ENCODE data around the gene CACNA2D2.

Gene CACNA2D2

DNA sequence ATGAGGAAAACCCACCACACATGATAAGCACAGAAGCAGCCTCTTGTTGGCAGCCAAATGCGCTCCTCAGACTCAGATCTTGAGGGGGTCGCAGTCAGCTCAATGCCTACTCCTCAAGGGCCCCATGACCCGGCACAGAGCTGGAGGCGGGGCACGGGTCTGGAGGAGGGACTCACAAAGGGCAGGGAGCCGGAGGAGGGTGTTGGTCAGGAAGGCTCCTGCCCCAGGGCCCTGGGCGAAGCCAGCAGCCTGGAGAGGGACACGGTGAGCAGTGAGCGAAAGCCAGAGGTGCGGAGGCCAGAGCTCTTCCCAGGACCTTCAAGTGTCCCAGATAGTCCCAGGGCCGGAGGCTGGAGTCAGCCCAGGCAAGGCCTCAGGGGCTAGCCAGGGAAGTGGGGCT, 9.8 kb downstream of the CACNA2D2 start:
- no peak for DNase-seq

DNA sequence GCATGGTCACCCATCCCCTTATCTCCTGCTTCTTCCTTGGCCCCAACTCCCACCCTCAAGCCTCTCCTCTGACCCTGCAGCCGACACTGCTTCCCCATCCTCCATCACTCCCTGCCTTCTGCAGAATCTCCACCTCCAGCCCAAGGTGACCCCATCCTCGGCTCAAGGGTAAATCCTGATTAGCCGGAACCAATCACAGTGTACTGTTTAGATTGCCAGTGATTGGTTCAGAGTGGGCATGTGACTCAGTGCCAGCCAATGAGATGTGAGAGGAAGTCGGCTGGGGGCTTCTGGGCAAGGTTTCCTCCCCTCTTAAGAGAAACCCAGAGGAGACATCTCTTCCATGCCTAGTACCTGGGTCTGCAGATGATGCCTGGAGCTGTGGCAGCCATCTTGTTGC, 10.3 kb downstream of the CACNA2D2 start:
- DNase-seq, result no peak

DNA sequence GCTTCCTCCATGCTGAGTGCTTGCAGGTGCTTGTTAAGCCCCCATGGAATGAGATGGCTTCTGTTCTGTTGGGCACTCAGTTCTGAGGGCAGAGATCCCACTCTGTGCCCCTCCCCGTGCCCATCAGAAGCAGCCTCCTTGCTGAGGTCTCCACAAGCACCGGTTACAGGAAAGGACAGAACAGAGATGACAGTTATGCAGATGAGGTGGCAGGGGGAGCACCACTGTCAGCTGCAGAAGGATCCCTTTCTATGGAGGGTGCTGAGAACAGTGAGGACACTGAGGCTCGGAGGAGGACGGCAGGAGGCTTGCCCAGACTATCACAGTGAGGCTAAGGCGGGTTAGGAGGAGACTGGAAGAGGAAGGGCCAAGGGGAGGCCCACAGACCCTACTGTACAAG, 12.4 kb downstream of the CACNA2D2 start:
- no peak for DNase-seq

DNA sequence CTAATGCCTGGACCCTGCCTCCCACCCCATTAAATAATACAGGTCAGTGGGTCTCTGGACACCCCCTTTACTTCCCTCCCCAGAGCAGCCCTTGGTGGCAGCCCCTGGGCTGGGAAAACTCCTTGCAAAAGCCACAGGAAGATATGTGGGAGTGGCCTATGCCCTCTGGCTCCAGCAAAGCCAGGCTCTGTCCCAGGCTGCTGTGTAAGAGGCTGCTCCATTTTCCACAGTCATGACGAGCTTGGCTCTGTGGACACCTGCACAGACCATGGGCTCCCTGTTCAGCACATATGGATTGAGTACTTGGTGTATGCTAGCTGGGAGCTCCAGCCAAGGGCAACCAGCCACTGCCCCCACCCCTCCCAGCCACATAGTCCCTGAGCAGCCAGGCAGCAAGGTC, 13.0 kb downstream of the CACNA2D2 start:
- DNase-seq, result no peak

DNA sequence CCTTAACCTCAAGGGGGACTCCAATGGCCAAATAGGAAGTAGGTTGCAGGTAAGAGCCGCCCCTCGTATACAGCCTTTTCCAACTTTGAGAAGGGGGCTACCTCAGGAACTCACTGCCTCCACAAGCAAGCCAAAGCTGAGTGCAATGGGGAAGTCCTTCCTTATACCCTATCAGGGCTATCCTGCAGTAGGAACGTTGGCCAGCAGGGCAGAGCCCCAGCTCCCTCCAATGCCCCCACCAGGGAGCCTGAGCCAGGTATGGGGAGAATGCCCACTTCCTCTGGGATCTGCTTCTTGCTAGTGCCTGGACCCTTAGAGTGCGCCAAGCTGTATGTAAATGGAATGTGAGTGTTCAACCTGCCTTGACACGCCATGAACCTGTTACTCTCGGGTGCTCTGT, 16.3 kb downstream of the CACNA2D2 start:
- DNase-seq, result no peak

DNA sequence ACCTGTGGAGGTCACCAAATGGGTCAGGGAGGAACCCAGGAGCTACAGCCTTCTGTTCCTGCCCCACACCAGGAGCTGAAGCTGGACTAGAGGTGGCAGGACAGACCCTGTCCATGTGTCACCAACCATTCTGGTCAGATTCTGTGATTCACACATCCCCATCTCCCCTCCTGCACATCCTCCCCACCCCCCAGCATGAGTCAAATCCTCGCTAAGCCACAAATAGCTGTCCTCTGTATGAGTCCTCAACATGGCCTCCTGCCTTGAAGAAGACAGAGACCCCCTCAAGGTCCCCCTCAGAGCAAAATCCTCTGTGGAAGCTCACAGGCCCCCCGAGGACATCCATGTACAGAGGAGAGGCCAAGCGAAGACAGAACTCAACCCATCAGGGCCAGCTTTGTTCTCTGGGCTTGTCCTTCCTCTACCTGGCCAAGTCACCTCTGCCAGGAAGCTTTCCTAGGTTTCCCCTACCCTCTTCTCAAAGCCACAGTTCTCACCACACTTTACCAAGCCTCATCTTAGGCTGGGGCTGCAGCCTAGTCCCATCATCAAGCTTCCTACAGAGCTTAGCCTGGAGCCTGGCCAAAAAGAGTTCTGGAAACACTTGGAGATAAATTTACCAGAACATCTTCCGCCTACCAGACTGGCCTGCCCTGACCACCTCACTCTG, 17.1 kb downstream of the CACNA2D2 start:
- no peak for DNase-seq

DNA sequence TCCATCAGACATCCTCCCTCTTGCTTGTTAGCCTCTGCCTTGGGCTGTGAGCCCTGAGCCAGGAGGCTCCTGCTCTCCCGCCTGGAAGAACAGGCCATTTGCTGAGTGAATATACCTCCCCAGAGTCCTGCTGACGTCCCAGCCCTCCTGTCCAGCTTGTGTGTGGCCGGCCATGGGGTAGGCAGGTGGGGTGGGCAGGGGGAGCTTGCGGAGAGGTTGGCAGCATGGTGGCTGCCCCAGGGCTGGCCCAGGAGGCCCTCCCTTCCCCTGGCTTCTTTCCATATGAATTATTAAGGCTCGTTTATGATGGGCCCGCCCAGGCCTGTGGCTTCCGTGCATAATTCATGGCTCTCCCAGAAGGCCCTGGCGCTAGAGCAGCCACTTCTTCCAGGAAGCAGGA, 18.7 kb downstream of the CACNA2D2 start:
- no peak for DNase-seq

DNA sequence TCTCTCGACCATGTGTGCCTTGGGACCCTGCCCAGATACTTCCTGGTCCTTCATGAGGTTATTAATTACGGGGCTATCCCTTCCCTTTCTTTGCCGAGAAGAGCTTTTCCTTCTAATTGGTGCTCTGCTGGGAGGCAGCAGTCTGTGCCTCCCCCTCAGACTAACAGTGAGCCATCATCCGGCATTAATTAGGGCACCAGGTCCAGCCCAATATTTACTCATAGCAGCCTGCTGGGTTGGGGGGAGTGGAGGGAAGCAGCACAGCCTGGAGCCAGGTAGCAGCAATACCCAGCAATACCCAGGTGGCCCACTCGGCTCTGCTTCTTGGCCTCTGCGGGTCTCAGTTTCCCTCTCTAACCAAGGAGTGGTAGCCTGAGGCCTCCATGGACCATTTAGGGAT, 20.1 kb downstream of the CACNA2D2 start:
- DNase-seq, result no peak

DNA sequence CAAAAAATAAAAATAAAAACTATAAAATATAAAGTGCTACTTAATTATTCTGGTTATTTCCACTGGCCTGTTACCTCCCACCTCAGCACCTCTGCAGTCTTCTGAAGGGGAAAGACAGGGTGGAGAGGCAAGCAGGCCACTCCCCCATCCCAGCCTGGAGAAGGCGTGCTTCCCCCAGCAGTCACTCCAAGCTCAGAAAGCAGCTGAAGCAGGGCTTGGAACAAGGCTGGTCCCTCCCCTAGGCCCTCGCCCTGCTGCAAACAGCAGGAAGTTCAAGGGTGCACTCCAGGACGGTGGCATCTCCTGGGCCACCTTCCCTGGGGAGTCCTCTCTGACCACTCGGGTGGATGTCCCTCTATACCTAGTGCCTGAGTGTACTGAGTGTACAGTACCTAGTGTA, 21.4 kb downstream of the CACNA2D2 start:
- DNase-seq, result no peak

DNA sequence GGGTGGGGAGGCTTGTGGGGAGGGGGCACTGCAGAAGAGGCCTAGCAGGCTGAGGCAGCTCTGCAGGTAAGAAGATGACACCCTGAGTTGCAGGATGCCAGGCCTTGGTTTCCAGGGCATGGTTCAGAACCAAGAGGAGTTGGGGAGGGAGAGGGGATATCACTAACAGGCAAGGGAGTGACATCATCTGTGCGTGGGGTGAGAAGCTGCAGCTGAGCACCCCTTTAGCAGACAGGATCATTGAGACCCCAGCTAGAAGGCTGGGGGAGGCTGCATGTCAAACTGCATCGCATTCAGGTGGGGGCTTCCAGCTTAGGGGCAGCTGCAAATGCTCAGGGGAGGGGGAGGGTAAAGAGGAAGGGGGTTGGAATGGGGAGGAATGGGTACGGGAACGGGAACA, 23.0 kb downstream of the CACNA2D2 start:
- peak; percentile 3 for DNase-seq

DNA sequence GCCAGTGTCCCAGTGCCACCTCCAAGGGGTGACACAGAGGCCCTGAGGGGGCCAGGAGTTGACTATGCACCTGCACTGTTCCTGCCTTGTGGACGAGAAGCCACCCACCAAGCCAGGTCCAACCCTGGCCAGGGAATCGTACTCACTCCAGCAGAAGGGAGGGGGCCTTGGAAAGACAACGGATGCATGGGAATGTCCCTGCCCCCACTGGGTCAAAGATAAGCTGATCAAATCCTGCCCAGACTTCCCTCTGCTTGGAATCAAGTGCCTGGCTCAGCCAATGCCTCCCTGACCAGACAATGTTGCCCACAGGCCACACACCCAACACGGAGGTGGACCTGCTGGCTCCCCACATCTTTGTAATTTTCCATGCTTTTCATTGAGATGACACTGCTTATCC, 23.9 kb downstream of the CACNA2D2 start:
- DNase-seq, result no peak

DNA sequence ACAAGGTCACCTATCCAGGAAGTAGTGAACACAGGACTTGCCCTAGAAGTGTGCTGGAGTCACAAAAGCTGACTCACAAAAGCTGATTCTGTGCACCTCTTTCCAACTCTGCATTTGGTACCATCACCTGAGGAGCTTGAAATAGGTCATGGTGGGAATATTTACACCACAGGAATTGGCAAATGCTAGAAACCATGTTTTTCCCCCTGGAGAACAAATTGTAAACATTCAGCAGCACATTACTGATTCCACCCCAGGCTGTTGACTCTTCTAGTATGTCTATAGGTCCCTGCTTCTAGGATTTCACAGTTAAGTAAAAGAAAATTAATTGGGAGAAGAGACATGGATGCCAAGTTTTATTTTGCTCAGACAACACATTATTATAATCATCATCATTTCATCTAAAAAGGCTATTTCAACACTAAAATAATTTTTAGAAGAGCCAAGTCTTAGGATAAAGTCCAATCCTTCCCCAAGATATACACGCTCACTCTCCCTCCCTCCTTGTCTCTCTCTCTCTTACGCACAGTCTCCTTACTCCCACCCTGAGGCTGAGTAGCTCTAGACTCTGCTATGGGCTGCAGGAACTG, 24.7 kb downstream of the CACNA2D2 start:
- DNase-seq, result no peak

DNA sequence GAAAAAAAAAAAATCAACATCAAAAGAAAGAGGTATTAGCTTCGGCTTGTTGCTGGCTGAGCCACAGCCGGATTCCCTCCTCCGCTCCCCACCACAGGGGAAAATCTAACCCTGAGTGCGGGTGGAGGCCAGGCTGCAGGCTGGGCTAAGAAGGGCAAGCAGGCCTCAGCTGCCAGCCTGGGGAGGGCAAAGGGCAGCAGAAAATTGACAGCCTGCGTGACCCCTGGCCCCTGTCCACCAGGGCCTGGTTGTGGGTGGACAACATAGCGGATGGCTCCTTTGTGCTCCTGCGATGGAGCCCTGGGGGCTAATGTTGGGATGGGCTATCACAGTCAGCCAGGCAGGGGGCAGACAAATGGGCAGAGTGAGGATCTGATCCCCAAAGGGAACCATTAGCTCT, 25.4 kb downstream of the CACNA2D2 start:
- DNase-seq, result no peak

DNA sequence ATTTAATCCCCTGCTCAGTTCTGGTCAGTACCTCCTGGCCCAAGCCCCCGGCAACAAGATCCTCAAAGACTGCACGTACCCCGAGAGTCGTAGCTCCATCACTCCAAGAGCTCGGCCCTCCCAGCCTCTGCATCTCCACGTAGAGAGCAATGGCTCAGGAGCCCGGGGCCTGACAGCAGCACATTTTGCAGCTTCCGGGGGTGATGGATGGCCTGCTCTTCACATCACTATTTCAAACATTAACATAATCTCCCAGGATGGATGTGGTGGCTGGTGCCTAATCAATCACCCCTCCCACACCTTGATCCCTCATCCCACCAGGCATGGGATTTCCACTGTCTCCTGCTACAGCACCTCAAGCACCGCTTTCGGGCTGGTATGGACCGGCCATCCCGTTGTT, 28.1 kb downstream of the CACNA2D2 start:
- DNase-seq, result no peak

DNA sequence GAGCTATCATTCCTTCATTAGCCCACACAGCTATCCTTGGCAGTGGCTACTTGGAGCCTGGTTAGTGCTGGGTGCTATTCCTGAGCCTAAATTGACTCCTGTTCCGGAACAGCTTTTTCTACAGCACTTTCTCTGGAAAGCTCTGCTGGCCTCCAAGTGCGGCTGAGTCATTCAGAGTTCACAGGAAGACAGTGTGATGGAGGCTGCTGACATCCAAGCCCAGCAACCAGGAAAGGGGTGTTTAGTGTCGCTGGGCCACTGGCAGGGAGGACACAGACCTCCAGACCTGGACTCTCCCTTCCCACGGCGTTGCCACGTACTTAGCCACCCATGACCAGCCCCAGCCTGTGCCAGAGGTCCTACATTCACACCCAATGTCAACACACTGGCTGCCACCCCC, 28.7 kb downstream of the CACNA2D2 start:
- DNase-seq, result no peak

DNA sequence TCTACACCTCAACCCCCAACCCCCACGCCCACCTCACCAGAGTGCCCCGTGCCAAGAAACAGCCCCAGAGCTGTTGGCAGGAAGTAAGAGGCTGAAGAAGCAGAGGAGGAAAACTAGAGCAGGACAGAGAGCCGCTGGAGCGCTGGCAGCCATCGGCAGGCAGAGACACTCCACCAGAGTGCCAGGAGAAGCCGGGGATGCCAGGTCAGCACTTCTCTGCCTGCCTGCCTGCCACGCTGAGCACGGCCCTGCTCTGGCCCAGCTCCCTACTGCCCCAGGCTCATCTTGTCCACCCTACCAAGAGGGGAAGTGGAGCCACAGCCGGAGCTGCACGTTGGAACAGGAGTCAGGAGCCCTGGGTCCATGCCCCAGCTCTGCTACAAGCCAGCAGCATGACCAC, 29.7 kb downstream of the CACNA2D2 start:
- DNase-seq, result no peak

DNA sequence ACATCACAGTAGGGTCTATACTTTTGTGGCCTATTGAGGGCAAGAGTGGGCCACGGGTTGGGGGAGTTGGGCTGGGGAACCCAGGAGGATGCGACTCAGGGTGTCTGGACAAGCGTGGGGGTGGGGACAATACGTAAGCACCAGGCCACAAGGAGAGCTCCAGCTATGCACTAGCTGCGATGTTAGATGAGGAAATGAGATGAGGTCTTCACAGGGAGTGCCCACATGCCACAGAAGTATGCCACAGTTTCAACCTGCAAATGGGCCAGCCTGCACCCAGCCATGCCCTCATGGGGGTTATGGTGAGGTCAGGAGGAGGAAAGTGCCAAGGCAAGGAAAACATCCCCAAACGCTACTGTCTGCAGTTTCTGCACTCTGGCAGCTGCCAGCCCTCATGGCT, 30.5 kb downstream of the CACNA2D2 start:
- DNase-seq, result peak; percentile 45

DNA sequence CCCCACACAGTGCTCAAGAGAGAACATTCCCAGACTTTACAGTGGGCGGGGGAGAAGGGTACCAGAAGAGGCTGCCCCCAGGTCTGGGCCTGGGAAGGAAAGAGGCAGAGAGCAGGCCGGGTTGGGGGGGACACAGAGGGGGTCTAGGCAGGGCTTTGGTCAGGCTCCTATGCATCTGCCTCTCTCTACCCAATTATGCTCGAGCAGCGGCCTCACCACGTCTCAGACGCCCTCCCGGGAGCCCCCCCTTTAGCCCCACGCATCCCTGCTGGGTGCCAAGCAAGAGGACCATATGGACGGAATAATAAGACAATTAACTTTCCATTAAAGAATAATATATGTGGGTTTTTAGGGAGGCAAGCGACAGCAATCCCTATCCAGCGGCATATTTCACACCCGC, 32.8 kb downstream of the CACNA2D2 start:
- no peak for DNase-seq

DNA sequence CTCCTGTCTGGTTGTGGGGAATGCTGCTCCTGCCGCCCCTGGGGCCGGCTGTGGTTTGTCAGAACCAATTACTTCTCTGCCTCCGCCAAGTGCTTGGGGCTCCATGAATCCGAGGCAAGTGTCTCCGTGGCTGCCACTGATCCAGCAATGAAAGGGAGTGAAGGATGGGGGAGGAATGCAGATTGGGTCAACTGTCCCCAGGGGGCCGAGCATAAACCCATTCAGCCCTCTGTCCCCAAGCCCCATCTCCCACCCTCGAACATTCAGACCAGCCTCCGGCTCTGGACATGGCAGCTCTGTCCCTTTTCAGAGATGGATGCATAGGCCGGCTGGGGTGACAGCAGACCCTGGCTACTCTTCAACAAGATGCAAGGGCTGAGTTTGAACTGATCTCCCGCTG, 35.5 kb downstream of the CACNA2D2 start:
- no peak for DNase-seq

DNA sequence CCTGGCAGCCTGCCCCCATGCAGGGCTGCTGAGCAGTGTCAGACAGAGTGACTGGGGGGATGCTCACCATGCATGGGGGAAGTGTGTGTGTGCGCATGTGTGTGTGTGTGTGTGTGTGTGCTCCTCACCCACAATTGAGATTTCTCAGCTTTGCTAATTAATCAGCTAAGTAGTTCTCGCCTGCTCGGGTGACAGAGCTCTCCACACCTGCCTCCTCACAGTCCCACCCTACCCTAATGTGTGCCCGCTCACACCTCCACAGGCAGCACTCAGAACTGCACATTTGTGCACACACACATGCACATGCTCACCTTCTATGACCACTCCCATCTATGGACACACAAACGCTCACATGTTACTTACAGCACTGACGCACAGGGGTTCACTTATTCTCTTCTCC, 37.3 kb downstream of the CACNA2D2 start:
- peak; percentile 43 for DNase-seq

DNA sequence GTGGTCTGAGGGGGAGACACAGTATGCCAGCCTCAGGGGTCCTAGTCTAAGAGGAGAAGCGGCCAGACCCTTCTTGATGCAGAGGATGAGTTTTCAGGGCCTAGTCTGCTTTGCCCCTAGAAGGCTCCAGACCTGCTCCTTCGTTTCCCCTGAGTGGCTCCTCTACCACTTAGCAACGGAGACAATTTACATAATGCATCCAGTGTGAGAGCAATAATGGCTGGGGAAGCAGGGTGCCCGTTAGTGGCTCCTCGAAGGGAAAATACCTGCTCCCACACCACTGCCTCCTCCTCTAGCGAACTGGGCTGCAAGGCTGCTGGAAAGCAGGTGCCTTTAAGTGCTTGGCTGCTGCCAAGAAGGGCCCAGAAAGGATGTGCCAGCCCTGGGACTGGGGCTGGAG, 38.9 kb downstream of the CACNA2D2 start:
- DNase-seq, result no peak

DNA sequence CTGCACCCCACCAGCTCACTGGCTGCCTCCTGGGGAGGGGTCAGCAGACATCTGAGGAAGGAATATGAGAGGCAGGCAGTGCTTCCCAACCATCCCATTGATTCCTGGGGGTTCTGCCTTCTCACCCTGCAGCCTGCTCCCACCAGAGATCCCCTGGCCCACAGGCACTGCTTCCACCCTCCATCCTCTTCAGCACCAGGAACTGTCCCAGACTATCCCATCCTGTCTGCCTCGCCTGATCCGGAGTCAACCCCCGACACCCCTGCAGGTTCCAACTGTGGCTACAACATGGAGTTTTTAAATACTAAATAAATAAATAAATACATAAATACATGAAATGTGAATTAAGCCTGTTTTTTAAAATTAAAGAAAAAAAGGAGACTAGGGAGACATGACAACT, 43.6 kb downstream of the CACNA2D2 start:
- DNase-seq, result no peak

DNA sequence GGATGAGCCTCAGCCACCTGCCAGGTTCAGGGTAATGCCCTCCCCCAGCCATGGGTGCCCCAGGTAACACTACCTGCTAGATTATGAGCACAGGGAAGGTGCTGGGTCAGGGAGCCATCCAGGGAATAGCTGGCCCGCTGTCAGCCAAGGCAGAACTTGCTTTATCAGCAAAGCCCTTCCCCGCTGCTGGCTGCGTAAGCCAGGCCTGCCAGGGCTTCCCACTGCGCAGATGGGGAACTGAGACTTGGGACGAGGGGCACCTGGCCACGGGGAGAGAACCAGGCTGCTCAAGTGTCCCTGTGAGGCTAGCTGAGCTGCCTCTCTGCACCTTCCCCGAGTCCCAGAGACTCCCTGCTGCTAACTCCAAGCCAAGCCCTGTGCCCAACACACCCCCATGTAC, 45.4 kb downstream of the CACNA2D2 start:
- DNase-seq, result no peak

DNA sequence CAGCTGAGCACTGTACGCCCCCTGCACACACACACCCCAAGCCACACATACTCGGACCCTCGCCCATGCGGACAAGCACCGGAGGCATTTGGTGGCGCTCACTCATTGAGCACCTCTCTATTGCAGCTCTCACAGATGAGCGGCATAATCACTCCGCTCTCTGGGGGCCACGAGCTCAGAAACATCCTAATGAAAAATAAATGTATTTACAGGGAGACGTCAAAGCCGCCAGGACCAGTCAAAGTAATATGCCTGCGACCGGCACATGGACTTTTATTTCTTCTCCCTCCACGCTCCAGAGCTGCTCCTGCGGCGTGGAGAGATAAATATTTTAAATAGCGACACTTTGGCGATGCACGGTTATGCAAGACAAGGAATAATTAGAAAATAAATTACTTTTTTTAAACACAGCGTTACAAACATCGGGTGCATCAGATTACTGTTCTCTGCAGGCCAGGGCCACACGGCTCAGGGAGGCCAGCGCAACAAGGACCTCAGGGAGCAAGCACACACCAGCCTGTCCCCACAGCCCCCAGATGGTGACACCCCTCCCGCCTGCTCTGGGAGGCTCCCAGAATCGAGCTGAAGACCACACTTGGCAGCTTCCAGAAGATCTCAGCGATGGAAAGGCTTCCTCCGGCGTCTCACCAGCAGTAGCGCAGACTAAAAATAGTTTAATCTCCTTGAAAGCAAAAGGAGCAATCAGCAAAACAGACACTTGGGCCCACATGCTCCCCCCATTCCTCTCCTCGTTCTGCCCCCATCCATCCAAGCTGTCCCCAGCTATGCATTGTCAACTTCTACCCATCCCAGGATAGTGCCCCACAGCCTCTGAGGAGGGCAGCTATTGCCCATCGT, 48.0 kb downstream of the CACNA2D2 start:
- DNase-seq, result no peak
